Measurements from ENCODE around the gene ITIH3. TPM values are rescaled to one million over a fixed set of nuclear protein-coding genes. Genes with fewer than 3 reads are reported as not detected.

ITIH3 gene
- polyA plus RNA-seq, 2 donors, result 0.88 to 1.1 TPM

DNA sequence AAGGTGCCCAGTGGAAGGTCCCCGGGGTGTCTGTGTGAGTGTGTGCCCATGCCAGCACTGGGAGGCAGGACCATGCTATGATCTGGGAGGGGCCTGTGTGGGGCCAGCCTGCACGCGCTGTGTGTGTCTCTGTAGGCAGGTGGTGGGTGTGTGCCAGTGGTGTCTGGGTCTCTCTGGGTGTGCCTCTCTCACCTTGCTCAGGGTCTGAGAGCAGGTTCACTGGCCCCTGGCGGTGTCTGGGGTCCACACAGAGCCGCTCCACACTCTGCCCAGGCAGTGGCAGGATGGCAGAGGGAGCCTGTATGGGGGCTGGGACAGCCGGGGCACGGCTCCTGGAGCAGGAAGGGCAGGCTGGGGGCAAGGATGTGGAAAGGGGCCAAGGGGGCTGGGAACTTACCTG lies 23.3 kb downstream of the ITIH3 start:
- Histone ChIP-seq H3K4me1 (ENCODE audit: control insufficient read depth in 2 of 2, insufficient read depth in 2 of 2, low read length in 1 of 2) (no peaks in the 10 kb centered on the region), H3K4me3 (ENCODE audit: low read depth in 1 of 2, low read length in 2 of 2) (no peak overlapping the region), H3K27ac (ENCODE audit: low read depth in 2 of 2, low read length in 1 of 2) (no peak overlapping the region), H3K27me3 (ENCODE audit: control insufficient read depth in 1 of 2, insufficient read depth in 2 of 2, low read length in 2 of 2) (no peaks in the 10 kb centered on the region), H3K9me3 (ENCODE audit: control insufficient read depth in 2 of 2, insufficient read depth in 1 of 2, low read depth in 1 of 2, low read length in 1 of 2) (no peaks in the 10 kb centered on the region), H3K36me3 (ENCODE audit: control insufficient read depth in 2 of 2, insufficient read depth in 2 of 2, low read length in 1 of 2) (peaks cover 0 to 3% of the 10 kb centered on the region in 2 donors)
- 93 to 96% methylated on average over 7 of the region's 7 CpGs for WGBS, 2 donors

DNA sequence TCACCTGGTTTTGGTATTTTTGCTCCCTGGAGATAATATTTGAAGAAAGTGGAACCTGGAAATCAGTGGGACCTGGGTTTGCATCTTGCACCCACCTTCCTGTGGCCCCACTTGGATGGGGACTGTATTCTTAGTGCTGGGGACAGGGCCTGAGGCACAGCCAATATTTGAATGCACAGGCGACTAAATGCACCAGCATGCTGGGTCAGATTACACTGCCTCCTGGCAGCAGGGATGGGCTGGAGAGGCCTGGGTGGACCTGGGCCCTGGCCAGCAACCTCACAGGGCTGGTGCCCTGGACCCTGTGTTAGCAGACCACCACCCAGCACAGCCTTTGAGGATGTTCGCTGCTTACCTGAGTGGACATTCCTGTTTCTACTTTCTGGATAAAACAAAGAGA lies 25.3 kb downstream of the ITIH3 start:
- Histone ChIP-seq H3K36me3 (ENCODE audit: control insufficient read depth in 2 of 2, insufficient read depth in 2 of 2, low read length in 1 of 2) (peaks cover 0 to 6% of the 10 kb centered on the region in 2 donors), H3K4me3 (ENCODE audit: low read depth in 1 of 2, low read length in 2 of 2) (no peak overlapping the region), H3K4me1 (ENCODE audit: control insufficient read depth in 2 of 2, insufficient read depth in 2 of 2, low read length in 1 of 2) (no peaks in the 10 kb centered on the region), H3K27ac (ENCODE audit: low read depth in 2 of 2, low read length in 1 of 2) (no peak overlapping the region), H3K27me3 (ENCODE audit: control insufficient read depth in 1 of 2, insufficient read depth in 2 of 2, low read length in 2 of 2) (no peaks in the 10 kb centered on the region), H3K9me3 (ENCODE audit: control insufficient read depth in 2 of 2, insufficient read depth in 1 of 2, low read depth in 1 of 2, low read length in 1 of 2) (no peaks in the 10 kb centered on the region)
- WGBS, 2 donors, result 76 to 89% methylated on average over 2 of the region's 2 CpGs

GRCh38 chr3:52820736-52821135 lies 26.1 kb downstream of the ITIH3 start:
- Histone ChIP-seq H3K4me3 (ENCODE audit: low read depth in 1 of 2, low read length in 2 of 2) (no peak overlapping the region), H3K27ac (ENCODE audit: low read depth in 2 of 2, low read length in 1 of 2) (no peak overlapping the region), H3K27me3 (ENCODE audit: control insufficient read depth in 1 of 2, insufficient read depth in 2 of 2, low read length in 2 of 2) (no peaks in the 10 kb centered on the region), H3K9me3 (ENCODE audit: control insufficient read depth in 2 of 2, insufficient read depth in 1 of 2, low read depth in 1 of 2, low read length in 1 of 2) (no peaks in the 10 kb centered on the region), H3K4me1 (ENCODE audit: control insufficient read depth in 2 of 2, insufficient read depth in 2 of 2, low read length in 1 of 2) (no peaks in the 10 kb centered on the region), H3K36me3 (ENCODE audit: control insufficient read depth in 2 of 2, insufficient read depth in 2 of 2, low read length in 1 of 2) (peaks cover 0 to 6% of the 10 kb centered on the region in 2 donors)
- 62 to 64% methylated on average over 11 of the region's 11 CpGs for WGBS, 2 donors

DNA sequence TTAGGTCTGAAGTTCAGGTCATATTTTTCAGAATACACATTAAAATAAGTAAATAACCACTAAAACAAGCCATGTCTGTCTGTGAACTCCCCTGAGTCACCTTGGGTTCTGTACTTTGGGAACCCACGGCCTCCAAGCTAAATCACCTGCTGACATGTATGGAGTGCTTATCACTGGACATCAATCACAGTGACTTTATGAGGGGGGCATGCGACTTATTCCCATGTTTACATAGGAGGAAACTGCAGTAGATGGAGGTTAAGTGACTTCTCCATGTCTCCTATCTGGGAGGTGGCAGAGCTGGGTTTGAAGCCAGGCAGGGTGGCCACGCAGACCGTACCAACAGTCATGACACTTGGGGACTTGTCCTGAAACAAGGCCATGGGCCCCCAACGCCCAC lies 27.8 kb downstream of the ITIH3 start:
- Histone ChIP-seq H3K9me3 (ENCODE audit: control insufficient read depth in 2 of 2, insufficient read depth in 1 of 2, low read depth in 1 of 2, low read length in 1 of 2) (peaks cover 0 to 4% of the 10 kb centered on the region in 2 donors), H3K27ac (ENCODE audit: low read depth in 2 of 2, low read length in 1 of 2) (no peak overlapping the region), H3K4me3 (ENCODE audit: low read depth in 1 of 2, low read length in 2 of 2) (no peak overlapping the region), H3K36me3 (ENCODE audit: control insufficient read depth in 2 of 2, insufficient read depth in 2 of 2, low read length in 1 of 2) (peaks cover 0 to 6% of the 10 kb centered on the region in 2 donors), H3K4me1 (ENCODE audit: control insufficient read depth in 2 of 2, insufficient read depth in 2 of 2, low read length in 1 of 2) (no peaks in the 10 kb centered on the region), H3K27me3 (ENCODE audit: control insufficient read depth in 1 of 2, insufficient read depth in 2 of 2, low read length in 2 of 2) (no peaks in the 10 kb centered on the region)
- WGBS, 2 donors, result 84 to 89% methylated on average over 5 of the region's 5 CpGs

DNA sequence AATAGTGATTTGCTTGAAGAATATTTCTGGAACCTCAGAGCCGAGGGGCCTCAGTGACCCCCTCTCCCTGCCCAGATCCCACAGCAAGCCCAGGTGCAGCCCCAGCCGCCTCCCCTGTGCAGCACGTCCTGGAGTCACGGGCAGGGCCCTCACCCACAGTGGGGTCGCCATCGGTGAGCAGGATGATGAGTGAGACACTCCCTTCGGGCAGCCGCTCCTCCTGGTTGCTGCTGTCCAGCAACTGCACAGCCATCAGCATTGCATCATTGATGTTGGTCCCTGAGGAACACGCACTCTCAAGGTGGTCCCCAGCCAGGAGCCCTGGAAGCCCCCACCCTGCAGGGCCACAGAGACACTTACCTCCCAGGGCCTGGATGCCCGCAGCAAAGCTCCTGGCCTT lies 29.4 kb downstream of the ITIH3 start:
- Histone ChIP-seq H3K4me1 (ENCODE audit: control insufficient read depth in 2 of 2, insufficient read depth in 2 of 2, low read length in 1 of 2) (no peaks in the 10 kb centered on the region), H3K27ac (ENCODE audit: low read depth in 2 of 2, low read length in 1 of 2) (no peak overlapping the region), H3K36me3 (ENCODE audit: control insufficient read depth in 2 of 2, insufficient read depth in 2 of 2, low read length in 1 of 2) (peaks cover 0 to 6% of the 10 kb centered on the region in 2 donors), H3K4me3 (ENCODE audit: low read depth in 1 of 2, low read length in 2 of 2) (no peak overlapping the region), H3K9me3 (ENCODE audit: control insufficient read depth in 2 of 2, insufficient read depth in 1 of 2, low read depth in 1 of 2, low read length in 1 of 2) (peaks cover 0 to 4% of the 10 kb centered on the region in 2 donors), H3K27me3 (ENCODE audit: control insufficient read depth in 1 of 2, insufficient read depth in 2 of 2, low read length in 2 of 2) (no peaks in the 10 kb centered on the region)
- 96% methylated on average over 10 of the region's 10 CpGs for WGBS, 2 donors

DNA sequence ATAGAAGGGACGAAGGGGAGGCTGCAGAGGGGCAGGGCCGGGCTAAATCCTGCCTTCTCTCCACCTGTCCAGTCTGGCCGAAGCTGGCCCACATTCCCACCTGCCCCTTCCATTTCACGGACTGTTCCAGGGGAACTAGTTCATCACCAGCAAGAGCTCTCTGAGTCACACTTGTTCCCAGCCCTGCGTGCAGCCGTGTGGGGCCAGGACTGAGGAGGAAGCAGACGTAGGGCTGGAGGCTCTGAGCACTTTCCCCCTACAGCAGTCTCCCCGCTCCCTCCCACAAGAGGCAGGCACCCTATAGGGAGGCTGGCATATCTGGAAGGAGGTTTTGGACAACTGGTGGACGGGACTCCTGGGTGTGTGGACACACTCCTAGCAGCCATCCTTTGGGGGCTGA lies 32.8 kb downstream of the ITIH3 start:
- peaks cover 0 to 4% of the 10 kb centered on the region in 2 donors for H3K9me3 ChIP-seq (ENCODE audit: control insufficient read depth in 2 of 2, insufficient read depth in 1 of 2, low read depth in 1 of 2, low read length in 1 of 2)
- H3K27ac ChIP-seq (ENCODE audit: low read depth in 2 of 2, low read length in 1 of 2), result no peak overlapping the region
- WGBS, 2 donors, result 77 to 82% methylated on average over 9 of the region's 9 CpGs
- H3K4me3 ChIP-seq (ENCODE audit: low read depth in 1 of 2, low read length in 2 of 2), result no peak overlapping the region
- peaks cover 0 to 5% of the 10 kb centered on the region in 2 donors for H3K36me3 ChIP-seq (ENCODE audit: control insufficient read depth in 2 of 2, insufficient read depth in 2 of 2, low read length in 1 of 2)
- H3K27me3 ChIP-seq (ENCODE audit: control insufficient read depth in 1 of 2, insufficient read depth in 2 of 2, low read length in 2 of 2), result no peaks in the 10 kb centered on the region
- H3K4me1 ChIP-seq (ENCODE audit: control insufficient read depth in 2 of 2, insufficient read depth in 2 of 2, low read length in 1 of 2), result peaks cover 2 to 3% of the 10 kb centered on the region in 2 donors

DNA sequence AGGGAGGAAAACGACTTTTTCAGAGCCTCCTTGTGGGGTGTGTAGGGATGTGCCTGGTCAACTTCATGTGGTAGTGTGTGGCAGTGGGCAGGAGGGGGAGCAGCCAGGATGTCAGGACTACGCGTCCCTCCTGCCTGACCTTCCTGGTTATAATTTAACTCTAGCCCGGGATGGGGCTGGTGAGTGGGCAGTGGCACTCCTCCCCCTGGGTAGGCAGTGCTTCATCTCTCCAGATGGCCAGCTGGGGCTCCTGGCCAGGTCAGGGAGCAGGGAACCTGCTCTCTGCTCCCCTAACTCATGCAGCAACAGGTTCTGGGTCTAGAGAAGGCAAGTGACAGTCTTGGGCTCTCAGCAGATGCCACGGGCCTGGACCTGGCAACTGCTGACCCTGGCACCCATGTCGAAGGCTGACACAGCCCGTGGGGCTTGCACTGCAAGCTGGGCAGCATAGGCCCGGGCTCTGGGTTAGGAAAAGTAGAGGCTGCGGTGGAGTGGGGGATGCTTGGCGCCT lies 33.3 kb downstream of the ITIH3 start:
- H3K27me3 ChIP-seq (ENCODE audit: control insufficient read depth in 1 of 2, insufficient read depth in 2 of 2, low read length in 2 of 2), result no peaks in the 10 kb centered on the region
- no peak overlapping the region for H3K27ac ChIP-seq (ENCODE audit: low read depth in 2 of 2, low read length in 1 of 2)
- H3K4me3 ChIP-seq (ENCODE audit: low read depth in 1 of 2, low read length in 2 of 2), result no peak overlapping the region
- WGBS, 2 donors, result 60 to 78% methylated on average over 10 of the region's 10 CpGs
- H3K9me3 ChIP-seq (ENCODE audit: control insufficient read depth in 2 of 2, insufficient read depth in 1 of 2, low read depth in 1 of 2, low read length in 1 of 2), result peaks cover 0 to 4% of the 10 kb centered on the region in 2 donors
- peaks cover 0 to 5% of the 10 kb centered on the region in 2 donors for H3K36me3 ChIP-seq (ENCODE audit: control insufficient read depth in 2 of 2, insufficient read depth in 2 of 2, low read length in 1 of 2)
- peaks cover 2 to 3% of the 10 kb centered on the region in 2 donors for H3K4me1 ChIP-seq (ENCODE audit: control insufficient read depth in 2 of 2, insufficient read depth in 2 of 2, low read length in 1 of 2)

DNA sequence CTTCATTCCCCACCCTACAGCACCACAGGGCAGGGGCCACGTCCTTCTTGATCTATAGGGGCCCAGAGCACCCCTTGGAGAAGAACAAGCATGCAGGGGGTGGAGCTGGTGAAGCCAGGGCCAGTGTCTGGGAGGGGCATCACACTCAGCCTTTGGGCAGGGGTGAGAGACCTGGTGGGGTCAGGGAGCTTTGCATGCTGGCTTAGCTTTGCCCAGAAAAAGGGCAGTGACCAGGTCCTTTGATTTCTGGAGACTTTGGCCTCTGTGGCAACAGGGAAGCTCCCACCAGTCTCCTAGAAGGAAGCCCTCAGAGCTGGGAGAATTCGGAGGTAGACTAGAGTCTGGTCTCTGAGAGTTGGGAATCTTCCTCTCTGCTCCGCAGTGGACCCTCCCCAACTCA lies 34.9 kb downstream of the ITIH3 start:
- Histone ChIP-seq H3K27me3 (ENCODE audit: control insufficient read depth in 1 of 2, insufficient read depth in 2 of 2, low read length in 2 of 2) (no peaks in the 10 kb centered on the region), H3K36me3 (ENCODE audit: control insufficient read depth in 2 of 2, insufficient read depth in 2 of 2, low read length in 1 of 2) (peaks cover 0 to 2% of the 10 kb centered on the region in 2 donors), H3K27ac (ENCODE audit: low read depth in 2 of 2, low read length in 1 of 2) (no peak overlapping the region), H3K4me1 (ENCODE audit: control insufficient read depth in 2 of 2, insufficient read depth in 2 of 2, low read length in 1 of 2) (peaks cover 2 to 3% of the 10 kb centered on the region in 2 donors), H3K9me3 (ENCODE audit: control insufficient read depth in 2 of 2, insufficient read depth in 1 of 2, low read depth in 1 of 2, low read length in 1 of 2) (peaks cover 0 to 4% of the 10 kb centered on the region in 2 donors), H3K4me3 (ENCODE audit: low read depth in 1 of 2, low read length in 2 of 2) (no peak overlapping the region)
- WGBS, 2 donors, result 93 to 95% methylated on average over 3 of the region's 3 CpGs

DNA sequence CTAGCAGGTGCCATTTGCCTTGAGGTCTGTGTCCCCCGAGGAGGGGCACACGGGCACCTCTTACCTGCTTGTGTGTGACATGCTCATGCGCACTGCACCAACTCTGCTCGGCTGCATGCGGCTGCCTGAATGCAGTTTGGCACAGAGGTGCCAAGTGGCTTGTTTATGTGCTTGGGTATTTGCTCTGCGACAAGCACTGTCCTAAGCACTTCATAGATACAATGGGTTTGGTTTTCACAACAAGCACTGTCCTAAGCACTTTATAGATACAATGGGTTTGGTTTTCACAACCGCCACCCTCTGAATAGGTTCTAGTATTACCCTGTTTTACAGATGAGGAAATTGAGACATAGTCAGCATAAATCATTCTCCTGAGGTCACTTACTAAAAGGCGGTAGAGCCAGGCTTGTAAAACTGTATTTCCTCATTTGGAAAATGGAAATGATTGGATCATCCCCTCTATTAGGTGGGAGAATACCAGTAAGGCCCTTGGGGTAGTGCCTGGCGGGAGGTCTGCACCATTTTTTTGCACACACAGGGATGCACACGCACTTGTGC lies 35.4 kb downstream of the ITIH3 start:
- Histone ChIP-seq H3K4me1 (ENCODE audit: control insufficient read depth in 2 of 2, insufficient read depth in 2 of 2, low read length in 1 of 2) (peaks cover 2 to 3% of the 10 kb centered on the region in 2 donors), H3K4me3 (ENCODE audit: low read depth in 1 of 2, low read length in 2 of 2) (no peak overlapping the region), H3K36me3 (ENCODE audit: control insufficient read depth in 2 of 2, insufficient read depth in 2 of 2, low read length in 1 of 2) (peaks cover 0 to 2% of the 10 kb centered on the region in 2 donors), H3K27ac (ENCODE audit: low read depth in 2 of 2, low read length in 1 of 2) (no peak overlapping the region), H3K27me3 (ENCODE audit: control insufficient read depth in 1 of 2, insufficient read depth in 2 of 2, low read length in 2 of 2) (no peaks in the 10 kb centered on the region), H3K9me3 (ENCODE audit: control insufficient read depth in 2 of 2, insufficient read depth in 1 of 2, low read depth in 1 of 2, low read length in 1 of 2) (peaks cover 0 to 4% of the 10 kb centered on the region in 2 donors)
- WGBS, 2 donors, result 87 to 91% methylated on average over 10 of the region's 10 CpGs

All from esophagus (tissue), 2 donors.